Right lobe of liver (tissue), 6 donors: ENCODE results near the gene UPB1. TPM values are rescaled to one million over a fixed set of nuclear protein-coding genes. Genes with fewer than 3 reads are reported as not detected.
A peak's percentile ranks its signal among the peaks of the same experiment; 100 is the strongest.

Experiments used
- ATAC-seq, 4 donors: fragments of 200-7000 bp; cut with Tn5 transposase; one replicate each; pipeline ENCODE4 v1.9.1; 2020; ENCODE audit warnings: mild to moderate bottlenecking in 4 of 4, moderate library complexity in 4 of 4
- DNase-seq, 3 donors: peaks; one replicate each; pipeline ENCODE4 v3.0.0-alpha.2; 2020
- H3K27ac ChIP-seq, 3 donors: fragments of 200-600 bp; one replicate each; pipeline ENCODE4 v1.8.0; 2022
- H3K27me3 ChIP-seq, 2 donors: fragments of 200-600 bp; one replicate each; pipeline ENCODE4 v1.8.0; 2022
- H3K36me3 ChIP-seq, 4 donors: fragments of 200-600 bp; sonication (generic) in 1 of 4; one replicate each; pipeline versions ENCODE4 v1.5.1 to v1.8.0; 2017 to 2022; ENCODE audit warnings: control low read depth in 1 of 4
- H3K4me1 ChIP-seq, 4 donors: fragments of 200-600 bp; sonication (generic) in 1 of 4; one replicate each; pipeline versions ENCODE4 v1.5.1 to v1.8.0; 2017 to 2022; ENCODE audit warnings: control low read depth in 1 of 4
- H3K4me3 ChIP-seq, 3 donors: fragments of 200-600 bp; one replicate each; pipeline ENCODE4 v1.8.0; 2022
- H3K9me3 ChIP-seq, 4 donors: fragments of 200-600 bp; sonication (generic) in 1 of 4; one replicate each; pipeline versions ENCODE4 v1.5.1 to v1.8.0; 2017 to 2022; ENCODE audit warnings: control low read depth in 1 of 4
- POLR2A ChIP-seq: fragments of 450-650 bp; IDR thresholded peaks from one replicate; pipeline ENCODE4 v1.6.1; 2017; ENCODE audit warnings: antibody characterized with exemption, mild to moderate bottlenecking
- WGBS: methylation state at CpG from one replicate; pipeline ENCODE4 v1.1.6; 2018; ENCODE audit warnings: low coverage, low lambda C conversion rate; ENCODE audit not compliant: insufficient coverage; ENCODE audit errors: missing lambda C conversion rate; 5-methylcytosine and 5-hydroxymethylcytosine counted together
- intact Hi-C, 2 donors: fragments of 100-400 bp; cut with DNase I; formaldehyde crosslinking; loops; one replicate each; pipeline versions ENCODE4 v1.11.2 to v1.14.1; 2022
- total RNA-seq, 6 experiments: library from RNA; depleted of rRNA in 2 of 6; stranded (reverse); fragments of >200 nt in 2 of 6; fragmentation: NEBNext Ultra II Directional in 3 of 6; extraction: Animal tissue kit (Norgen Biotek cat#: 25700) in 3 of 6; gene quantifications; one replicate each; pipeline versions ENCODE4 v1.1.0 to v1.2.4, GENCODE V29; 2016 to 2023
- TF ChIP-seq, protein P1 (sequence below), 4 donors: fragments of 200-600 bp in 3 of 4; fragments of 450-650 bp in 1 of 4; IDR thresholded peaks; one replicate each; pipeline versions ENCODE4 v1.5.1 to v1.8.0; 2016 to 2022; ENCODE audit warnings: antibody characterized with exemption in 4 of 4, mild to moderate bottlenecking in 2 of 4
- donor health status: DM: no; HTN: yes; CAD: no.
- donor health status: DM: no; HTN: no; CAD: no.
- donor health status: DM: no; HTN: no; CAD: no.
- donor health status: DM: no; HTN: yes; CAD: no.
- donor health status: DM: no; HTN: yes; CAD: no.

Gene UPB1
- total RNA-seq, 6 experiments from 2014 or later = 50.6 to 169 (median 100) TPM

DNA sequence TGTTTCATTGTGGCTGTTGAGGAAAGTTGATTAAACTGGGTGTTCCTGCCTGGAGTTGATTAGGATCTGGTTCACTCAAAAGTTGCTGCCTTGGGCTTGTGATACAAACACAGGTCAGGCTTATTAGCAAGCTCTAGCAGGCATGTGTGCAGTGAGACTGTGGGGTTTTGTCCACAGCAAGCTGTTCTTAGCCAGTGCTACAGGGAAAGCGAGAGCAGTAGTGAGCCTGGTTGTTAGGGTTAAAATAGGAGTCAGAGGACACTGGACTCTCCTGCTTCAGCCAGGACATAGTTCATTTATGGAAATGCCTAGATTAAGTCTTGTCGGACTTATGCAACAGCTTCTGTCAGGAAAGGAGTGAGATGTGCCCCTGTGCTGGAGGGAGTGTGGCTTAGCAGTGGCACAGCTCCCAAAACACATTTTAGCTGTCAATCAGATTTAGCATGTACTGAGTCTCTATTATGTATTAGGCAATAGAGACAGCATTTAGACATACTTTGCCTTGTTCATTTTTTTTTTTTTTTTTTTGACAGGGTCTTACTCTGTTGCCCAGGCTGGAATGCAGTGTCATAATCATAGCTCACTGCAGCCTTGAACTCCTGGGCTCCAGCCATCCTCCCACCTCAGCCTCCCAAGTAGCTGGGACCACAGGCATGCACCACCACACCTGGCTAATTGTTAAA, 69.4 kb downstream of the UPB1 start:
- intact Hi-C loops = no loop called here
- no peaks in the 10 kb centered on the region for H3K9me3 ChIP-seq
- WGBS = 26% methylated on average over 2 of the region's 2 CpGs
- H3K4me3 ChIP-seq = no peak overlapping the region
- H3K36me3 ChIP-seq = peaks cover 0 to 35% (median 18%) of the 10 kb centered on the region in 4 donors
- peak in 1 of 3 donors; percentile 76 for DNase-seq
- H3K4me1 ChIP-seq = peaks cover 0 to 50% (median 20%) of the 10 kb centered on the region in 4 donors
- TF ChIP-seq, protein P1, sequence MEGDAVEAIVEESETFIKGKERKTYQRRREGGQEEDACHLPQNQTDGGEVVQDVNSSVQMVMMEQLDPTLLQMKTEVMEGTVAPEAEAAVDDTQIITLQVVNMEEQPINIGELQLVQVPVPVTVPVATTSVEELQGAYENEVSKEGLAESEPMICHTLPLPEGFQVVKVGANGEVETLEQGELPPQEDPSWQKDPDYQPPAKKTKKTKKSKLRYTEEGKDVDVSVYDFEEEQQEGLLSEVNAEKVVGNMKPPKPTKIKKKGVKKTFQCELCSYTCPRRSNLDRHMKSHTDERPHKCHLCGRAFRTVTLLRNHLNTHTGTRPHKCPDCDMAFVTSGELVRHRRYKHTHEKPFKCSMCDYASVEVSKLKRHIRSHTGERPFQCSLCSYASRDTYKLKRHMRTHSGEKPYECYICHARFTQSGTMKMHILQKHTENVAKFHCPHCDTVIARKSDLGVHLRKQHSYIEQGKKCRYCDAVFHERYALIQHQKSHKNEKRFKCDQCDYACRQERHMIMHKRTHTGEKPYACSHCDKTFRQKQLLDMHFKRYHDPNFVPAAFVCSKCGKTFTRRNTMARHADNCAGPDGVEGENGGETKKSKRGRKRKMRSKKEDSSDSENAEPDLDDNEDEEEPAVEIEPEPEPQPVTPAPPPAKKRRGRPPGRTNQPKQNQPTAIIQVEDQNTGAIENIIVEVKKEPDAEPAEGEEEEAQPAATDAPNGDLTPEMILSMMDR (IDR thresholded peaks at IDR 0.05) = no peak
- no peak for TF ChIP-seq POLR2A
- no peaks in the 10 kb centered on the region for H3K27me3 ChIP-seq
- ATAC-seq = peak; percentile 81 to 91 (median 90)
- peak overlapping the region in 2 of 3 donors; percentile 59 to 65 for H3K27ac ChIP-seq

DNA sequence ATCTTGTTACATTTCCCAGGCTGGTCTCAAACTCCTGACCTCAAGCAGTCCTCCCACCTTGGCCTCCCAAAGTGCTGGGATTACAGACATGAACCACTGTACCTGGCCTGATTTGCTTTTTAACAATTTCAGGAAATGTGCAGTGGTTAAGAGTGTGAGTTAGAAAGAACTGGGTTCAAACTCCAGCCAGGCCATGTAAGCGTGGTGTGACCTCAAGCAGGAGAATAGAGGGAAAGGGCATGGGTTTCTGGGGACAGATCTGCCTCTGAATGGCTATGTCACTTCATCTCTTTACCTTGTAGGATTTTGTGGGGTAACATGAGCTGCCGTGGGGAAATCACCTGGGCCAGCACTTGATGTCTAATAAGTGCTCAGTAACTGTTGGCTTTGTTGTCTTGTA, 69.9 kb downstream of the UPB1 start:
- DNase-seq = no peak
- H3K4me1 ChIP-seq = peaks cover 0 to 50% (median 20%) of the 10 kb centered on the region in 4 donors
- H3K36me3 ChIP-seq = peaks cover 0 to 36% (median 18%) of the 10 kb centered on the region in 4 donors
- WGBS = 18% methylated on average over 2 of the region's 2 CpGs
- H3K27ac ChIP-seq = peak overlapping the region in 2 of 3 donors; percentile 39 to 65
- TF ChIP-seq, protein P1 (IDR thresholded peaks at IDR 0.05) = no peak
- TF ChIP-seq POLR2A = no peak
- intact Hi-C loops = no loop called here
- no peak overlapping the region for H3K4me3 ChIP-seq
- no peaks in the 10 kb centered on the region for H3K9me3 ChIP-seq
- ATAC-seq = peak; percentile 31 to 52 (median 46)
- H3K27me3 ChIP-seq = no peaks in the 10 kb centered on the region

DNA sequence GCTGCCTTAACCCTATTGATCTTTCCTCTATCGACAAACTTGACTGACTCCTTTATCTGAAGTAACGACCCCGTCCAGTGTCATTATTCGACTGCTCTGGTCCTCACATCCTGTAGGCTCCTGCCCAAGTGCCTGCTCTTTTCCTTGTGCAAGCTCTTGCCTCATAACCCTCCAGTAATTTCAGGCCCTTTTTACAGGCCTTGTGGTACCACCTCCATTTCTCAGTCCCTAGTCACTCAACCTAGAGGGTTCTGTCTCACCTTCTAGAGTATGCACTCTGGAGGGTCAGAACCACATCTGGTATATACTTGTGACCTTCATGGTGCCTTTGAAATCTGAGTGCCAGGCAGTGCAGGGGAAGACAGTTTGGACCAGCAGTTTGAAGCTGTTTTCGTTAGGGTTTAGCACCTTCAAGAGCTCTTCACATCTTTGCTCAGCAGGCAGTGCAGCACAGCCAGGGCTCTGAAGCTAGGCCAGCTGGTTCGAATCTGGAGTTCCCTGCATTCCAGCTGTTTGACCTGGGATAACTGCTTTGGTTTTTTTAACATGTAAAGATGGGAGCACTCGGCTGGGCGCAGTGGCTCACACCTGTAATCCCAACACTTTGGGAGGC, 71.9 kb downstream of the UPB1 start:
- intact Hi-C loops = no loop called here
- Histone ChIP-seq H3K27me3 (no peaks in the 10 kb centered on the region), H3K4me1 (peaks cover 0 to 61% (median 24%) of the 10 kb centered on the region in 4 donors), H3K9me3 (no peaks in the 10 kb centered on the region), H3K36me3 (peaks cover 0 to 26% (median 11%) of the 10 kb centered on the region in 4 donors), H3K4me3 (no peak overlapping the region), H3K27ac (peak overlapping the region in 1 of 3 donors; percentile 11)
- no peak for ATAC-seq
- TF ChIP-seq, protein P1 (IDR thresholded peaks at IDR 0.05) = no peak
- TF ChIP-seq POLR2A = no peak
- WGBS = 12% methylated on average over 4 of the region's 8 CpGs
- DNase-seq = no peak

DNA sequence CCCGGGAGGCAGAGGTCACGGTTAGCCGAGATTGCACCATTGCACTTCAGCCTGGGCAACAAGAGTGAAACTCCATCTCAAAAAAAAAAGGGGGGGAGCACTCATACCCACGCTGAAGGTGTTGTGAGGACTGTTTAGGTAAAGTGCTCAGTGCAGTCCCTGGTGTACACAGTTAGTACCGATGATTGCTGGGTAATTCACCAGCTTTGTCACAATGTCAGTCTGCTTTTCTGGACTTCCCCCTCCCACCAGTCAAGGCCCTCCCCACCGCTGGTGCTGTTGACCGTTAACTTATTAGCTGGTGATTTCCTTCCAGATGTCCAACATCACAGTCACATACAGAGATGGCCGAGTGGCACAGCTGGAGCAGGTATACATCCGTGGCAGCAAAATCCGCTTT, 72.5 kb downstream of the UPB1 start:
- TF ChIP-seq POLR2A = no peak
- TF ChIP-seq, protein P1 (IDR thresholded peaks at IDR 0.05) = no peak
- WGBS = 32% methylated on average over 7 of the region's 10 CpGs
- no peaks in the 10 kb centered on the region for H3K27me3 ChIP-seq
- no peak overlapping the region for H3K4me3 ChIP-seq
- no peak for DNase-seq
- no peaks in the 10 kb centered on the region for H3K9me3 ChIP-seq
- ATAC-seq = peak in 2 of 4 donors; percentile 7 to 37
- H3K4me1 ChIP-seq = peaks cover 0 to 68% (median 27%) of the 10 kb centered on the region in 4 donors
- intact Hi-C loops = no loop called here
- no peak overlapping the region for H3K27ac ChIP-seq
- H3K36me3 ChIP-seq = peaks cover 0 to 26% (median 10%) of the 10 kb centered on the region in 4 donors
